Ishikawa (cell line): ENCODE measurements around the gene ZNF618.

ENCODE experiments used
- CEBPB ChIP-seq: IDR thresholded peaks from 2 replicates; pipeline ENCODE4 v1.6.1; 2012
- EGR1 ChIP-seq: IDR thresholded peaks from 2 replicates; pipeline ENCODE4 v1.6.1; 2012
- YY1 ChIP-seq: IDR thresholded peaks from 2 replicates; pipeline ENCODE4 v1.6.1; 2012; ENCODE audit warnings: low read depth
- TF ChIP-seq, protein P1 (sequence below): IDR thresholded peaks from 2 replicates; pipeline ENCODE4 v1.6.1; 2012
- TF ChIP-seq, protein P2 (sequence below): IDR thresholded peaks from 2 replicates; pipeline ENCODE4 v1.6.1; 2012; ENCODE audit warnings: low read depth, mild to moderate bottlenecking

- TF ChIP-seq CEBPB, result no peak
- TF ChIP-seq, protein P1, sequence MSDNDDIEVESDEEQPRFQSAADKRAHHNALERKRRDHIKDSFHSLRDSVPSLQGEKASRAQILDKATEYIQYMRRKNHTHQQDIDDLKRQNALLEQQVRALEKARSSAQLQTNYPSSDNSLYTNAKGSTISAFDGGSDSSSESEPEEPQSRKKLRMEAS, result no peak
- TF ChIP-seq, protein P2, sequence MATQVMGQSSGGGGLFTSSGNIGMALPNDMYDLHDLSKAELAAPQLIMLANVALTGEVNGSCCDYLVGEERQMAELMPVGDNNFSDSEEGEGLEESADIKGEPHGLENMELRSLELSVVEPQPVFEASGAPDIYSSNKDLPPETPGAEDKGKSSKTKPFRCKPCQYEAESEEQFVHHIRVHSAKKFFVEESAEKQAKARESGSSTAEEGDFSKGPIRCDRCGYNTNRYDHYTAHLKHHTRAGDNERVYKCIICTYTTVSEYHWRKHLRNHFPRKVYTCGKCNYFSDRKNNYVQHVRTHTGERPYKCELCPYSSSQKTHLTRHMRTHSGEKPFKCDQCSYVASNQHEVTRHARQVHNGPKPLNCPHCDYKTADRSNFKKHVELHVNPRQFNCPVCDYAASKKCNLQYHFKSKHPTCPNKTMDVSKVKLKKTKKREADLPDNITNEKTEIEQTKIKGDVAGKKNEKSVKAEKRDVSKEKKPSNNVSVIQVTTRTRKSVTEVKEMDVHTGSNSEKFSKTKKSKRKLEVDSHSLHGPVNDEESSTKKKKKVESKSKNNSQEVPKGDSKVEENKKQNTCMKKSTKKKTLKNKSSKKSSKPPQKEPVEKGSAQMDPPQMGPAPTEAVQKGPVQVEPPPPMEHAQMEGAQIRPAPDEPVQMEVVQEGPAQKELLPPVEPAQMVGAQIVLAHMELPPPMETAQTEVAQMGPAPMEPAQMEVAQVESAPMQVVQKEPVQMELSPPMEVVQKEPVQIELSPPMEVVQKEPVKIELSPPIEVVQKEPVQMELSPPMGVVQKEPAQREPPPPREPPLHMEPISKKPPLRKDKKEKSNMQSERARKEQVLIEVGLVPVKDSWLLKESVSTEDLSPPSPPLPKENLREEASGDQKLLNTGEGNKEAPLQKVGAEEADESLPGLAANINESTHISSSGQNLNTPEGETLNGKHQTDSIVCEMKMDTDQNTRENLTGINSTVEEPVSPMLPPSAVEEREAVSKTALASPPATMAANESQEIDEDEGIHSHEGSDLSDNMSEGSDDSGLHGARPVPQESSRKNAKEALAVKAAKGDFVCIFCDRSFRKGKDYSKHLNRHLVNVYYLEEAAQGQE, result no peak
- no peak for TF ChIP-seq YY1
- TF ChIP-seq EGR1, result no peak
These were observed 126.3 kb downstream of the ZNF618 start for GRCh38 chr9:114002271-114002985.
